Lung (tissue), 12 donors: ENCODE measurements around the gene OR56A3. TPM values are rescaled to one million over a fixed set of nuclear protein-coding genes. Genes with fewer than 3 reads are reported as not detected.

ENCODE experiments used
- ATAC-seq: fragments of 200-7000 bp; cut with Tn5 transposase; one replicate; pipeline ENCODE4 v1.9.1; 2020; ENCODE audit warnings: moderate number of reproducible peaks; ENCODE audit not compliant: insufficient read depth, low FRiP score
- DNase-seq, 3 donors: peaks; one replicate each; pipeline ENCODE4 v3.0.0-alpha.2; 2013 to 2017
- H3K27ac ChIP-seq, 2 donors: one replicate each; pipeline ENCODE4 v1.5.1; 2013; ENCODE audit warnings: mild to moderate bottlenecking in 2 of 2, moderate library complexity in 2 of 2, control low read depth in 1 of 2, inconsistent platforms in 1 of 2, low read depth in 1 of 2, low read length in 1 of 2
- H3K27me3 ChIP-seq, 3 donors: one replicate each; pipeline ENCODE4 v1.5.1; 2013; ENCODE audit warnings: low read length in 2 of 3; ENCODE audit not compliant: control insufficient read depth in 3 of 3, insufficient read depth in 3 of 3
- H3K36me3 ChIP-seq, 4 donors: one replicate each; pipeline ENCODE4 v1.5.1; 2013; ENCODE audit warnings: low read length in 4 of 4, mild to moderate bottlenecking in 1 of 4, moderate library complexity in 1 of 4; ENCODE audit not compliant: control insufficient read depth in 4 of 4, insufficient read depth in 4 of 4
- H3K4me1 ChIP-seq, 5 donors: one replicate each; pipeline ENCODE4 v1.5.1; 2013; ENCODE audit warnings: low read length in 5 of 5, mild to moderate bottlenecking in 2 of 5, moderate library complexity in 1 of 5; ENCODE audit not compliant: control insufficient read depth in 5 of 5, insufficient read depth in 5 of 5
- H3K4me3 ChIP-seq: one replicate; pipeline ENCODE4 v1.5.1; 2013; ENCODE audit warnings: mild to moderate bottlenecking, control low read depth, moderate library complexity
- H3K9ac ChIP-seq, 2 donors: one replicate each; pipeline ENCODE4 v1.5.1; 2013; ENCODE audit warnings: low read length in 2 of 2, control low read depth in 1 of 2; ENCODE audit not compliant: insufficient read depth in 1 of 2
- H3K9me3 ChIP-seq, 4 donors: one replicate each; pipeline ENCODE4 v1.5.1; 2013; ENCODE audit warnings: low read length in 3 of 4, mild to moderate bottlenecking in 1 of 4, moderate library complexity in 1 of 4; ENCODE audit not compliant: control insufficient read depth in 4 of 4, insufficient read depth in 3 of 4
- WGBS, 2 donors: extraction: QIAGEN DNeasy Blood & Tissue Kit; methylation state at CpG; one replicate each; pipeline ENCODE4 v1.1.7; 2013; 5-methylcytosine and 5-hydroxymethylcytosine counted together
- polyA plus RNA-seq, 2 donors: library from polyadenylated mRNA; stranded (reverse); fragments of 200-250 nt; gene quantifications; one replicate each; pipeline ENCODE4 v1.2.1, GENCODE V29; 2013
- total RNA-seq, 2 donors: library from RNA; depleted of rRNA in 1 of 2; stranded (reverse); fragments of >200 nt in 1 of 2; gene quantifications; one replicate each; pipeline ENCODE4 v1.2.1, GENCODE V29; 2014 to 2021
- TF ChIP-seq, protein P1 (sequence below): IDR thresholded peaks from 2 replicates; pipeline ENCODE4 v1.5.1; 2012; ENCODE audit warnings: mild to moderate bottlenecking; ENCODE audit errors: control extremely low read depth, extremely low read depth
- donor health status: control.
- donor health status: control.
- donor health status: Bipolar disorder and iron deficiency.
- donor health status: healthy.
- donor health status: DM: yes; HTN: yes; CAD: no.

OR56A3 gene
- total and polyA plus RNA-seq, 4 donors, result not detected

DNA sequence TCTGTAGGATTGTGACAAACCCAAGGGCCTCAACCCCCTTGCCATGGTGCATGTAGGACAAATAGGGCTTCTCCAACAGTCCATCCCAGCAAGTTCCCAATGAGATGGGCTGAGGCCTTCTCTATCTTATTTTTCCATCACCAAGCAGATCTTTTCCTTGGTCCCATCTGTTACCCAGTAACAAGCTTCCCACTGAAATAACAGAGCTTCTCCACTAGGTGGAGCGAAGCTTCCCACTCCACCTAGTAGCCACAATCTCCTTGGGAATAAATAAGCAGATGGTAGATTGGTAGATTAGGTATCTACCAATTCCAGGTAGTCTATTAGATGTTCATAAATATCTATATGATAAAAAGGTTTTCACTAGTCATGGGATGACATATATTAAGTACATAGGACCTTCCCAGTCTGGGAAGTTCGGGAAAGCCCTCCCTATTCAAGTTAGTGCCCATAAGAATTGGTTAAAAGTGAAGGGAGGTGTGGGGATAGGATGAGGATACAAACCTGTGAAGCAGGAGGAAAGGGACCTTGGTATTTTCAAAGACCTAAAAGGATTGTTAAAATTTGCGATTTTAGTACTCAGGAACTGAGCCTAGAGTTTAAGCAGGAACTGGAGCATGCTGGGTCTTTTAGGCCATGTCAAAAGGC is 50.7 kb downstream of the OR56A3 start:
- Histone ChIP-seq H3K9me3 (no peaks in the 10 kb centered on the region), H3K4me1 (peaks cover 0 to 1% (median 0%) of the 10 kb centered on the region in 5 donors), H3K9ac (no peak overlapping the region), H3K4me3 (no peak overlapping the region), H3K27me3 (no peaks in the 10 kb centered on the region), H3K36me3 (no peaks in the 10 kb centered on the region), H3K27ac (no peak overlapping the region)
- ATAC-seq (no peak), DNase-seq (peak in 1 of 3 donors; percentile 9)
- TF ChIP-seq, protein P1, sequence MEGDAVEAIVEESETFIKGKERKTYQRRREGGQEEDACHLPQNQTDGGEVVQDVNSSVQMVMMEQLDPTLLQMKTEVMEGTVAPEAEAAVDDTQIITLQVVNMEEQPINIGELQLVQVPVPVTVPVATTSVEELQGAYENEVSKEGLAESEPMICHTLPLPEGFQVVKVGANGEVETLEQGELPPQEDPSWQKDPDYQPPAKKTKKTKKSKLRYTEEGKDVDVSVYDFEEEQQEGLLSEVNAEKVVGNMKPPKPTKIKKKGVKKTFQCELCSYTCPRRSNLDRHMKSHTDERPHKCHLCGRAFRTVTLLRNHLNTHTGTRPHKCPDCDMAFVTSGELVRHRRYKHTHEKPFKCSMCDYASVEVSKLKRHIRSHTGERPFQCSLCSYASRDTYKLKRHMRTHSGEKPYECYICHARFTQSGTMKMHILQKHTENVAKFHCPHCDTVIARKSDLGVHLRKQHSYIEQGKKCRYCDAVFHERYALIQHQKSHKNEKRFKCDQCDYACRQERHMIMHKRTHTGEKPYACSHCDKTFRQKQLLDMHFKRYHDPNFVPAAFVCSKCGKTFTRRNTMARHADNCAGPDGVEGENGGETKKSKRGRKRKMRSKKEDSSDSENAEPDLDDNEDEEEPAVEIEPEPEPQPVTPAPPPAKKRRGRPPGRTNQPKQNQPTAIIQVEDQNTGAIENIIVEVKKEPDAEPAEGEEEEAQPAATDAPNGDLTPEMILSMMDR, result no peak
- WGBS, 2 donors, result 63 to 72% methylated on average over 3 of the region's 3 CpGs

- no peak overlapping the region for H3K27ac ChIP-seq
- H3K9ac ChIP-seq, result no peak overlapping the region
- TF ChIP-seq, protein P1, result no peak
- ATAC-seq (no peak), DNase-seq (no peak)
- H3K4me1 ChIP-seq, result peaks cover 0 to 1% (median 0%) of the 10 kb centered on the region in 5 donors
- H3K36me3 ChIP-seq, result no peaks in the 10 kb centered on the region
- H3K9me3 ChIP-seq, result no peaks in the 10 kb centered on the region
- no peak overlapping the region for H3K4me3 ChIP-seq
- H3K27me3 ChIP-seq, result no peaks in the 10 kb centered on the region
- WGBS, 2 donors, result 87 to 92% methylated on average over 14 of the region's 14 CpGs
Measured at GRCh38 chr11:5994791-5995190, 52.7 kb downstream of the OR56A3 start.

Other genes starting within 250 kb of the OR56A3 start
- not detected for gene OR56B1, start 205.8 kb upstream of the OR56A3 start, total RNA-seq
- under 1 TPM; 0.03 to 0.08 TPM for gene OR56B1, start 205.8 kb upstream of the OR56A3 start, polyA plus RNA-seq
- under 1 TPM; 0.26 to 0.28 TPM for gene OR52N4, start 188.0 kb upstream of the OR56A3 start, total RNA-seq
- under 1 TPM; 0.31 to 0.41 TPM for gene OR52N4, start 188.0 kb upstream of the OR56A3 start, polyA plus RNA-seq
- not detected for gene OR52N5, start 158.9 kb upstream of the OR56A3 start, total RNA-seq
- not detected for gene OR52N5, start 158.9 kb upstream of the OR56A3 start, polyA plus RNA-seq
- gene OR52N1, start 151.0 kb upstream of the OR56A3 start, total RNA-seq, result not detected
- not detected for gene OR52N1, start 151.0 kb upstream of the OR56A3 start, polyA plus RNA-seq
- gene OR52N2, start 133.3 kb upstream of the OR56A3 start, total RNA-seq, result not detected
- gene OR52N2, start 133.3 kb upstream of the OR56A3 start, polyA plus RNA-seq, result under 1 TPM in 1 of 2 donors, not detected in 1; 0.06 TPM
- gene OR52E6, start 100.4 kb upstream of the OR56A3 start, total RNA-seq, result not detected
- not detected for gene OR52E6, start 100.4 kb upstream of the OR56A3 start, polyA plus RNA-seq
- gene OR52E8, start 84.6 kb upstream of the OR56A3 start, total RNA-seq, result under 1 TPM in 1 of 2 donors, not detected in 1; 0.18 TPM
- gene OR52E8, start 84.6 kb upstream of the OR56A3 start, polyA plus RNA-seq, result not detected
- not detected for gene OR52E4, start 61.6 kb upstream of the OR56A3 start, total RNA-seq
- gene OR52E4, start 61.6 kb upstream of the OR56A3 start, polyA plus RNA-seq, result not detected
- not detected for gene OR52E5, start 49.0 kb upstream of the OR56A3 start, total RNA-seq
- gene OR52E5, start 49.0 kb upstream of the OR56A3 start, polyA plus RNA-seq, result not detected
- not detected for gene OR56A5, start 26.2 kb downstream of the OR56A3 start, total RNA-seq
- not detected for gene OR56A5, start 26.2 kb downstream of the OR56A3 start, polyA plus RNA-seq
- gene OR52L1, start 44.7 kb downstream of the OR56A3 start, total RNA-seq, result under 1 TPM; 0.18 to 0.23 TPM
- gene OR52L1, start 44.7 kb downstream of the OR56A3 start, polyA plus RNA-seq, result not detected
- under 1 TPM in 1 of 2 donors, not detected in 1; 0.06 TPM for gene OR56A4, start 64.7 kb downstream of the OR56A3 start, total RNA-seq
- not detected for gene OR56A4, start 64.7 kb downstream of the OR56A3 start, polyA plus RNA-seq
- gene OR56A1, start 88.5 kb downstream of the OR56A3 start, total RNA-seq, result under 1 TPM in 1 of 2 donors, not detected in 1; 0.09 TPM
- gene OR56A1, start 88.5 kb downstream of the OR56A3 start, polyA plus RNA-seq, result not detected
- gene OR56B4, start 165.4 kb downstream of the OR56A3 start, total RNA-seq, result not detected
- gene OR56B4, start 165.4 kb downstream of the OR56A3 start, polyA plus RNA-seq, result not detected
- not detected for gene OR52B2, start 228.1 kb downstream of the OR56A3 start, total RNA-seq
- gene OR52B2, start 228.1 kb downstream of the OR56A3 start, polyA plus RNA-seq, result not detected